C4-2B (cell line): ENCODE measurements around the gene CDS1.

ENCODE experiments used
- H3K27ac ChIP-seq: fragments of 450-650 bp; 2 replicates; pipeline ENCODE4 v1.5.1; 2017
- CTCF ChIP-seq: fragments of 450-650 bp; conservative IDR thresholded peaks from 2 replicates; pipeline ENCODE4 v1.5.1; 2017; ENCODE audit warnings: mild to moderate bottlenecking
- ZFX ChIP-seq: fragments of 450-650 bp; IDR thresholded peaks from 2 replicates; pipeline ENCODE4 v1.6.1; 2017

CDS1 gene

DNA sequence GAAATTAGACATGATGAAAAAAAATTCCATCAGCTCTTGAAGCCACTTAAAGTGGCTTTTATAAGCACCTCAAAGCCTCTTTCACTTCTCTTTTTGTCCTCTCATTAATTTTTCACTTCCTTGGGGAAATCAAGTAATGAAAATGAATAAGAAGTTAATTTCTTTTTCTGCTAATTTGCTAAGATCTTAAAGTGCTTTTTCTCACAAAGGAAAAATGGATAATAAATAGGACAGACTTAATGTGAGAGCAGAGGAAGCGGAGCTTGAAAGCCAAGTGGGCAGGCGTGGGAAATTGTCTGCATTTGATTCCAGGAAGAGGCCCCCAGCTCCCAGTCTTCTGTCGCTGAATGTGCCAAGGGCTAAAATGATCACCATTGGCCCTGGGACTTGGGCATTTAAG lies 28.6 kb downstream of the CDS1 start:
- TF ChIP-seq CTCF: no peak
- no peak for TF ChIP-seq ZFX
- H3K27ac ChIP-seq: no peak overlapping the region

GRCh38 chr4:84614891-84615290 lies 32.0 kb downstream of the CDS1 start:
- TF ChIP-seq CTCF (no peak), ZFX (no peak)
- H3K27ac ChIP-seq: no peak overlapping the region

DNA sequence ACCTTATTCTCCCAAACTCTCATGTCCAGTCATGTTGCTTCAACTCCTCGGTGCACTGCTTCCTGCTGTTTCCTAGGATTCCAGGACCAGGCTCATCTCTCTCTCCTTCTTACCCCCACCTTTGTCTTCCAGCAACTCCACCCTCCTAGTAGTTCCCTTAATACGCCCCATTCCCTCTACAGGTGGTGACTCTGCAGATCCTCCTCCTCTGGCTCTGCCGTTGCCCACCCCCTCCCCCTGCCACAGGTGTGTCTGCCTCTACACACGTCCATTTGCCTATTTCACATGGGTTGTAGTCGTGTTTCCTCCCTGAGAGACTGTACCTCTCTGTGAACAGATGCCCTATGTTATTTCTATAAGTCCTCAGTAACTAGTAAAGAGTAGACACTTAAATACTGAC lies 32.4 kb downstream of the CDS1 start:
- no peak overlapping the region for H3K27ac ChIP-seq
- no peak for TF ChIP-seq CTCF
- no peak for TF ChIP-seq ZFX

DNA sequence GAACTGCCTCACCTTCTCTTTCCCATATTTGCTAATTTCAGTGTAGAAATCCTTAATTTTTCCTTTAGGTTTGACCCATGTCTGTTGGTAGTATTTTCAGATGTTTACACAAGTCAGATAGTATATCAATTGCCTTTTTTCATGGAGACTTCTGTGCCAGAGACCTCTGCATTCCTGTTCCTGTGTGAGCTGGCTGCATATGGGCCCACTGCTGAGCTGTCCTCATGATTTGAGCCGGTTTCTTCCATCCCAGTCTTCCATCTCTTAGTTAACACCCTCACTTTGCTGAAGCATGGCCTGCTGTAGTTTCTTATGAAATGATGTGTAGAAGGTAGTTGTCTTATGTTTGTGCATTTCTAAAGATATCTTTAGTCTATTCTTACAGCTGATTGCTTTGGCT lies 40.0 kb downstream of the CDS1 start:
- no peak overlapping the region for H3K27ac ChIP-seq
- TF ChIP-seq CTCF (no peak), ZFX (no peak)

DNA sequence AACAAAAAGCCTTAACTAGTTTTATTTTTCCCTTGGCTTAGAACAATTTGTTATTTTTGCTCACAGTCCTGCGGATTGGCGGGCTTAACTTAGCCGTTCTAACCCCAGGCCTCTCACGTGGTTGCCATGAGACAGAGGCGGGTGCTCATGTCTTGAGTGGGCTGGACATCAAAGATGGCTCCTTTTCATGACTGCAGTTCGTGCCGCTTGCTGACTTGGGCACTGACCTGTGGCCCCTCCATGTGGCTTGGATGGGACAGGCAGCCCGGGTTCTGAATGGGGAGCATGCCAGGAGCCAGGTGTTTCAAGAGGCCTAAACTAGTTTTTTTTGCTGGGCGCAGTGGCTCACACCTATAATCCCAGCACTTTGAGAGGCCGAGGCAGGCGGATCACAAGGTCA lies 40.7 kb downstream of the CDS1 start:
- TF ChIP-seq CTCF (no peak), ZFX (no peak)
- no peak overlapping the region for H3K27ac ChIP-seq

DNA sequence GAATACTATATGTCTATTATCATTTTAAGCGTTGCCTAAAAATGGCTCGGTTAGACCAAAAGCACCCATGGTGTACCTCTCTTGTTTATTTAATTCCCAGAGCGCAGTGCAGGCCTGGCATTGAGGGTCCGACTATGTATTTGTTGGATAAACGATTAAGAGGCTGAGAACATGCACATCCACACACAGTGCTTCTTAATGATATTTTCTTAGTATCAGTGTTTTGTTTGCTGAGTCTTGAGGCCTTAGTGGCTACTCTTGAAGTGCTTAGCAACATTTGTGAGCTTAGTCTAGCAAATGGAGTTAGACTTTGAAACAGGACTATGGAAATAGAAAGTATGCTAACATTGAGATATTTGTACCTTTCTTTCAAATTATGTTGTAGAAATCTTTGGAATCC lies 43.7 kb downstream of the CDS1 start:
- H3K27ac ChIP-seq: no peak overlapping the region
- TF ChIP-seq CTCF (no peak), ZFX (no peak)

DNA sequence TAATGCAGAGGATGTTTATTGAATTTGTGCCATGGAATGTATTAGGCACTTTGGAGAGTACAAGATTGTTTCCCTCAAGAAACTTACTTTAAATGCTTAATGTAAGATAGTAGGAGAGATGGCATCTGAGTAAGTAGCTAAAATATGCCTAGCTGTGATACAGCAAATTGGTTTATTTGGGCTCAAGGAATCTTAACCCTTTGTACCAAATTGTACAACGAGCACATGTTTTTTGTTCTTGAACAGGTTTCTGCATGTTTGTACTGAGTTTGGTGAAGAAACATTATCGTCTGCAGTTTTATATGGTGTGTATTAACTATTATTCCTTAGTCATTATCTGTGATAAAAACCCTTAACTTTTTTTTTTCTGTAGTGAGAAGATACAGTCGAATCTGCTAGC lies 48.6 kb downstream of the CDS1 start:
- TF ChIP-seq ZFX (no peak), CTCF (no peak)
- H3K27ac ChIP-seq: no peak overlapping the region
